Upper lobe of left lung (tissue), 6 donors: ENCODE results near the gene PTGIR. TPM values are rescaled to one million over a fixed set of nuclear protein-coding genes. Genes with fewer than 3 reads are reported as not detected.

ENCODE experiments used
- ATAC-seq, 2 donors: fragments of 200-7000 bp; cut with Tn5 transposase; one replicate each; pipeline ENCODE4 v1.9.1; 2022; ENCODE audit warnings: mild to moderate bottlenecking in 2 of 2, moderate library complexity in 2 of 2; ENCODE audit not compliant: low FRiP score in 2 of 2
- DNase-seq, 2 donors: peaks; one replicate each; pipeline ENCODE4 v3.0.0-alpha.2; 2019 to 2020
- H3K27ac ChIP-seq, 4 donors: fragments of 200-600 bp; sonication (generic); one replicate each; pipeline ENCODE4 v1.5.1; 2016 to 2019
- H3K27me3 ChIP-seq, 4 donors: fragments of 200-600 bp; sonication (generic); one replicate each; pipeline ENCODE4 v1.5.1; 2017 to 2019
- H3K36me3 ChIP-seq, 4 donors: fragments of 200-600 bp; sonication (generic); one replicate each; pipeline ENCODE4 v1.5.1; 2016 to 2019
- H3K4me1 ChIP-seq, 4 donors: fragments of 200-600 bp; sonication (generic); one replicate each; pipeline ENCODE4 v1.5.1; 2018 to 2019
- H3K4me3 ChIP-seq, 4 donors: fragments of 200-600 bp; sonication (generic); one replicate each; pipeline ENCODE4 v1.5.1; 2017 to 2019; ENCODE audit warnings: mild to moderate bottlenecking in 2 of 4, moderate library complexity in 1 of 4
- H3K9me3 ChIP-seq, 4 donors: fragments of 200-600 bp; sonication (generic); one replicate each; pipeline ENCODE4 v1.5.1; 2018 to 2019
- CTCF ChIP-seq, 6 experiments: fragments of 450-650 bp in 4 of 6; fragments of 200-600 bp in 2 of 6; sonication (generic) in 2 of 6; IDR thresholded peaks; one replicate each; pipeline ENCODE4 v1.5.1; 2016 to 2019; ENCODE audit warnings: antibody characterized with exemption in 6 of 6
- EP300 ChIP-seq, 4 donors: sonication (generic); formaldehyde crosslinking; IDR thresholded peaks; one replicate each; pipeline ENCODE4 v1.5.1; 2017; ENCODE audit warnings: antibody characterized with exemption in 4 of 4, control low read depth in 2 of 4
- POLR2A ChIP-seq, 4 donors: fragments of 450-650 bp; IDR thresholded peaks; one replicate each; pipeline ENCODE4 v1.5.1; 2016 to 2017; ENCODE audit warnings: antibody characterized with exemption in 4 of 4, mild to moderate bottlenecking in 2 of 4
- POLR2AphosphoS5 ChIP-seq, 2 donors: sonication (generic); formaldehyde crosslinking; IDR thresholded peaks; one replicate each; pipeline ENCODE4 v1.5.1; 2017; ENCODE audit warnings: antibody characterized with exemption in 2 of 2
- WGBS, 2 donors: methylation state at CpG; one replicate each; pipeline ENCODE4 v1.1.5; 2017 to 2018; 5-methylcytosine and 5-hydroxymethylcytosine counted together
- total RNA-seq, 6 donors: library from RNA; depleted of rRNA in 4 of 6; stranded (reverse); fragments of >200 nt in 4 of 6; gene quantifications; one replicate each; pipeline versions ENCODE4 v1.1.0 to v1.2.1, GENCODE V29; 2016 to 2021
- donor health status: DM: no; HTN: no; CAD: no; lungs with moderate emphysema.
- donor health status: DM: no; HTN: yes; CAD: no; lungs with severe emphysema.

The PTGIR gene
- total RNA-seq, 6 donors from 2014 or later, result 6.4 to 26.0 (median 11.1) TPM

GRCh38 chr19:46661735-46662592 lies 37.1 kb upstream of the PTGIR start:
- Histone ChIP-seq H3K4me3 (peak overlapping the region; percentile 33 to 47 (median 34)), H3K9me3 (no peaks in the 10 kb centered on the region), H3K27me3 (peaks cover 0 to 20% (median 11%) of the 10 kb centered on the region in 4 donors), H3K4me1 (peaks cover 20 to 29% (median 27%) of the 10 kb centered on the region in 4 donors), H3K27ac (peak overlapping the region; percentile 26 to 81 (median 54)), H3K36me3 (no peaks in the 10 kb centered on the region)
- TF ChIP-seq EP300 (IDR thresholded peaks at IDR 0.05) (no peak), POLR2A (IDR thresholded peaks at IDR 0.05) (no peak), POLR2AphosphoS5 (IDR thresholded peaks at IDR 0.05) (peak in 1 of 2 donors; percentile 20), CTCF (IDR thresholded peaks at IDR 0.05) (peak; percentile 77 to 90 (median 84))
- ATAC-seq (peak; percentile 90 to 91), DNase-seq (peak; percentile 84 to 87)
- WGBS, 2 donors, result 6 to 7% methylated on average over 19 of the region's 19 CpGs

- ATAC-seq, result peak; percentile 97 to 99
- peaks cover 0 to 20% (median 11%) of the 10 kb centered on the region in 4 donors for H3K27me3 ChIP-seq
- H3K36me3 ChIP-seq, result no peaks in the 10 kb centered on the region
- no peaks in the 10 kb centered on the region for H3K9me3 ChIP-seq
- WGBS, 2 donors, result 0 to 1% methylated on average over 15 to 29 of the region's 61 CpGs
- peak within 1 kb of the TSS; percentile 53 to 83 (median 78) for H3K27ac ChIP-seq
- peaks cover 20 to 29% (median 27%) of the 10 kb centered on the region in 4 donors for H3K4me1 ChIP-seq
- peak within 1 kb of the TSS; percentile 39 to 61 (median 51) for H3K4me3 ChIP-seq
- peak; percentile 99 to 100 for DNase-seq
- TF ChIP-seq POLR2AphosphoS5 (IDR thresholded peaks at IDR 0.05) (peak in 1 of 2 donors; percentile 44), CTCF (IDR thresholded peaks at IDR 0.05) (peak in 1 of 6 experiments; percentile 28), EP300 (IDR thresholded peaks at IDR 0.05) (no peak)
Measured at GRCh38 chr19:46661020-46661731, 36.3 kb upstream of the PTGIR start, which contains the start of gene DACT3. Gene DACT3 (minus strand): TSS chr19:46661182. CDS start chr19:46661064, 118 bp downstream.

GRCh38 chr19:46660551-46661019 lies 35.7 kb upstream of the PTGIR start:
- ATAC-seq (no peak), DNase-seq (no peak)
- Histone ChIP-seq H3K4me1 (peaks cover 20 to 29% (median 27%) of the 10 kb centered on the region in 4 donors), H3K27ac (peak overlapping the region; percentile 53 to 83 (median 76)), H3K4me3 (peak overlapping the region; percentile 39 to 61 (median 51)), H3K27me3 (peaks cover 0 to 20% (median 11%) of the 10 kb centered on the region in 4 donors), H3K9me3 (no peaks in the 10 kb centered on the region), H3K36me3 (no peaks in the 10 kb centered on the region)
- 0% methylated on average over 3 to 25 of the region's 40 CpGs for WGBS, 2 donors
- TF ChIP-seq POLR2A (IDR thresholded peaks at IDR 0.05) (no peak), POLR2AphosphoS5 (IDR thresholded peaks at IDR 0.05) (no peak), CTCF (IDR thresholded peaks at IDR 0.05) (no peak), EP300 (IDR thresholded peaks at IDR 0.05) (no peak)

- H3K4me1 ChIP-seq, result peaks cover 20 to 29% (median 27%) of the 10 kb centered on the region in 4 donors
- WGBS, 2 donors, result 4 to 7% methylated on average over 6 to 11 of the region's 14 CpGs
- H3K9me3 ChIP-seq, result no peaks in the 10 kb centered on the region
- ATAC-seq (no peak), DNase-seq (no peak)
- no peak for TF ChIP-seq POLR2AphosphoS5 (IDR thresholded peaks at IDR 0.05)
- peak overlapping the region; percentile 53 to 83 (median 76) for H3K27ac ChIP-seq
- no peaks in the 10 kb centered on the region for H3K36me3 ChIP-seq
- peaks cover 0 to 20% (median 11%) of the 10 kb centered on the region in 4 donors for H3K27me3 ChIP-seq
- peak overlapping the region in 3 of 4 donors; percentile 46 to 61 (median 56) for H3K4me3 ChIP-seq
Measured at GRCh38 chr19:46660008-46660517, 35.2 kb upstream of the PTGIR start.
